DOHH2 (cell line): ENCODE data around the gene TIMM23B.
"Not testable (repeated sequence)": the region's sequence is repeated elsewhere in the genome, so short reads cannot be mapped to it uniquely, and the experiment has no call there.

ENCODE experiments used
- CTCF ChIP-seq: fragments of 200-600 bp; sonication (generic); IDR thresholded peaks from one replicate; pipeline ENCODE4 v1.5.1; 2014; ENCODE audit warnings: antibody characterized with exemption, mild to moderate bottlenecking, low read depth, low read length; ENCODE audit not compliant: poor library complexity, severe bottlenecking
- EZH2phosphoT487 ChIP-seq: fragments of 200-600 bp; sonication (generic); IDR thresholded peaks from 2 replicates; pipeline ENCODE4 v1.6.1; 2017; ENCODE audit warnings: borderline replicate concordance, mild to moderate bottlenecking, antibody characterized with exemption, low read length, moderate library complexity, mixed read lengths

- not testable (repeated sequence) for TF ChIP-seq CTCF, EZH2phosphoT487
Measured at GRCh38 chr10:50019279-50019678, 77.4 kb downstream of the TIMM23B start.
